Measurements from ENCODE around the gene THAP8.
A peak's percentile ranks its signal among the peaks of the same experiment; 100 is the strongest.

The THAP8 gene

GRCh38 chr19:35993923-35994598 is 60.0 kb downstream of the THAP8 start:
- peak; percentile 13 for DNase-seq (ENCODE audit: low read depth)

GRCh38 chr19:35992907-35993765 is 60.9 kb downstream of the THAP8 start:
- DNase-seq (ENCODE audit: low read depth) = no peak

- DNase-seq (ENCODE audit: low read depth) = no peak
These were observed 62.2 kb downstream of the THAP8 start for GRCh38 chr19:35991731-35992450.

- no peak for DNase-seq (ENCODE audit: low read depth)
These were observed 63.0 kb downstream of the THAP8 start for GRCh38 chr19:35990771-35991730.

GRCh38 chr19:35990156-35990555 is 63.9 kb downstream of the THAP8 start:
- no peak for DNase-seq (ENCODE audit: low read depth)

- no peak for DNase-seq (ENCODE audit: low read depth)
These were observed 65.3 kb downstream of the THAP8 start for GRCh38 chr19:35988824-35989223.

- DNase-seq (ENCODE audit: low read depth) = no peak
These were observed 66.6 kb downstream of the THAP8 start for GRCh38 chr19:35987571-35987896.

- no peak for DNase-seq (ENCODE audit: low read depth)
These were observed 67.2 kb downstream of the THAP8 start for GRCh38 chr19:35986664-35987570.

GRCh38 chr19:35986111-35986510 is 68.0 kb downstream of the THAP8 start:
- no peak for DNase-seq (ENCODE audit: low read depth)
